OCI-M2 (cell line): ENCODE data around the gene COX8C.
"Not testable (repeated sequence)": the region's sequence is repeated elsewhere in the genome, so short reads cannot be mapped to it uniquely, and the experiment has no call there.

Source experiments
- DNase-seq: peaks from one replicate; lab custom pipeline; 2025; ENCODE audit not compliant: unreplicated experiment; lab: John Stamatoyannopoulos, UW

COX8C gene

GRCh38 chr14:93368996-93369712, 22.2 kb downstream of the COX8C start:
- no peak for DNase-seq

DNA sequence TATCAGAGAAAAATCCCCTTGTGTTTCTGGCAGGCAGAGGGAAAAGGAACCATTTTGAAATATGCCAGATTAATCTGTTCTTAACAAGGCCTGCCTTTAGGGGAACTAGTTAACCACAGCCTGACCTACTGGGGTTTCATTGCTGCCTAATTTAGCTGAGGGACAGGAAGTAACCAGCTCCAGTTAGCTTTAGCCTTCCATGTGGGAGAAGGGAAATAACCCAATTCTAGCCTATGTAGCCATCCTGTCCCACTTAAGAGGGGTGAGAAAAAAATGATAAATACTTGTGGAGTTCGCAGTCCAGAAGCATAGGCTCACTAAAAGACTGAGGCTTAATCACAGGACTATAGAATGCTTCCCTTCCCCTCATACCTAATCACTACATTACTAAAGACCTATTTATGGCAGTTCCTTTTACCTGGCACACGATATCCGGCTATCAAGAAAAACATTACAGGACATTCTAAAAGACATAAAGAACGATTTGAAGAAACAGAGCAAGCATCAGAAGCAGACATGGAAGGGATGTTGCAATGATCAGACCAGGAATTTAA, 22.8 kb downstream of the COX8C start:
- no peak for DNase-seq

- DNase-seq = no peak
Observed at GRCh38 chr14:93375673-93376156, 28.7 kb downstream of the COX8C start.

DNA sequence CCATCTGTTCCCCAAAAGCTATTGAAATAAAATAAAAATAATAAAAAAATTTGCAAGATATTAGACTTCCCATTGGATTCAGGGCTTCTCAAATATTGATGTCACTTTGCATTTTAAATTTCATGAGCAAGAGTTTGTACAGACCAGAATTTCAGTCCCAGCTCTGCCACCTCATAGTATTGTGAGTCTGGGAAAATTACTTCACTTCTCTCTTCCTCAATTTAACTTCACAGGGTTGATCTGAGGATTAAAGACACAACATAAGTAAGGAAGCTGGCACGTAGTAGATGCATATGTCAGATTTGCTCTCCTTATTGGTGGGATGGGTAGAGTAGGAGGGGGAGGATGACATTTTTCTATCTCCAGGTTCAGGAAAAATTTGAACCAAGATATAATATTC, 32.8 kb downstream of the COX8C start:
- DNase-seq = no peak

GRCh38 chr14:93381644-93382043, 34.7 kb downstream of the COX8C start:
- DNase-seq = no peak

GRCh38 chr14:93384256-93384655, 37.3 kb downstream of the COX8C start:
- not testable (repeated sequence) for DNase-seq

DNA sequence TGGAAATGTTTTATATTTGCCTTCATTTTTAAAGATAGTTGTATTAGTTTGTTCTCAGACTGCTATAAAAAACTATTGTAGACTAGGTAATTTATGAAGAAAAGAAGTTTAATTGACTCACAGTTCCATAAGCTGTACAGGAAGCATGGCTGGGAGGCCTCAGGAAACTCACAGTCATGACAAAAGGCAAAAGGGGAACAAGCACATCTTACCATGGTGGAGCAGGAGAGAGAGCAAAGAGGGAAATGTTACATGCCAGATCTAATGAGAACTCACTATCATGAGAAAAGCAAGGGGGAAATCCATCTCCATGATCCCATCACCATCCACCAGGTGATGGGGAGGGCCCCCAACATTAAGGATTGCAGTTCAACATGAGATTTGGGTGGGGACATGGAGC, 48.2 kb downstream of the COX8C start:
- no peak for DNase-seq

- DNase-seq = no peak
Observed at GRCh38 chr14:93396456-93396855, 49.5 kb downstream of the COX8C start.
